HepG2 (cell line): ENCODE data around the gene UQCC2. TPM values are rescaled to one million over a fixed set of nuclear protein-coding genes. Genes with fewer than 3 reads are reported as not detected.

ENCODE experiments used
- BRF2 ChIP-seq: sonication (generic); formaldehyde crosslinking; IDR thresholded peaks from 2 replicates; pipeline ENCODE4 v1.8.1; 2022; ENCODE audit warnings: mild to moderate bottlenecking, missing genetic modification reagents
- ELF4 ChIP-seq: sonication (generic); formaldehyde crosslinking; IDR thresholded peaks from 2 replicates; pipeline ENCODE4 v1.5.0; 2020; ENCODE audit warnings: missing genetic modification reagents, mild to moderate bottlenecking, moderate library complexity, borderline replicate concordance
- EP300 ChIP-seq, 3 experiments: sonication (generic) in 1 of 3; formaldehyde crosslinking in 1 of 3; IDR thresholded peaks; 2 replicates each; pipeline versions ENCODE4 v1.5.1 to v1.6.1; 2011 to 2020; ENCODE audit warnings: low read depth in 2 of 3, low read length in 2 of 3, borderline replicate concordance in 1 of 3, improper control_type of control experiment in 1 of 3, mild to moderate bottlenecking in 1 of 3, missing genetic modification reagents in 1 of 3, moderate library complexity in 1 of 3
- GATAD2A ChIP-seq: IDR thresholded peaks from 2 replicates; pipeline ENCODE4 v1.6.1; 2016
- GFI1 ChIP-seq: sonication (generic); formaldehyde crosslinking; IDR thresholded peaks from 2 replicates; pipeline ENCODE4 v1.5.0; 2020; ENCODE audit warnings: missing genetic modification reagents, mild to moderate bottlenecking, borderline replicate concordance
- HHEX ChIP-seq: IDR thresholded peaks from 2 replicates; pipeline ENCODE4 v1.6.1; 2016; ENCODE audit warnings: control low read depth
- HIVEP1 ChIP-seq: sonication (generic); formaldehyde crosslinking; IDR thresholded peaks from 2 replicates; pipeline ENCODE4 v1.4.0; 2020; ENCODE audit warnings: mild to moderate bottlenecking, missing genetic modification reagents
- IRF1 ChIP-seq: sonication (generic); formaldehyde crosslinking; IDR thresholded peaks from 2 replicates; pipeline ENCODE4 v1.4.0; 2020; ENCODE audit warnings: low read depth, mild to moderate bottlenecking, missing genetic modification reagents
- IRF9 ChIP-seq: sonication (generic); formaldehyde crosslinking; IDR thresholded peaks from 2 replicates; pipeline ENCODE4 v1.8.0; 2022; ENCODE audit warnings: missing genetic modification reagents, mild to moderate bottlenecking, borderline replicate concordance
- KLF13 ChIP-seq: sonication (generic); formaldehyde crosslinking; IDR thresholded peaks from 2 replicates; pipeline ENCODE4 v1.4.0; 2020; ENCODE audit warnings: mild to moderate bottlenecking, missing genetic modification reagents
- MZF1 ChIP-seq: sonication (generic); formaldehyde crosslinking; IDR thresholded peaks from 2 replicates; pipeline ENCODE4 v1.8.1; 2023; ENCODE audit warnings: mild to moderate bottlenecking, missing genetic modification reagents, borderline replicate concordance
- NBN ChIP-seq: fragments of 450-650 bp; conservative IDR thresholded peaks from 2 replicates; pipeline ENCODE4 v1.6.1; 2017
- NCOA1 ChIP-seq: sonication (generic); formaldehyde crosslinking; IDR thresholded peaks from 2 replicates; pipeline ENCODE4 v1.9.0; 2021; ENCODE audit warnings: missing genetic modification reagents
- NFKB2 ChIP-seq: sonication (generic); formaldehyde crosslinking; IDR thresholded peaks from 2 replicates; pipeline ENCODE4 v1.4.0; 2020; ENCODE audit warnings: missing genetic modification reagents, borderline replicate concordance
- PHF21A ChIP-seq: sonication (generic); formaldehyde crosslinking; IDR thresholded peaks from 2 replicates; pipeline ENCODE4 v1.5.0; 2020; ENCODE audit warnings: mild to moderate bottlenecking, missing genetic modification reagents
- POGK ChIP-seq: sonication (generic); formaldehyde crosslinking; conservative IDR thresholded peaks from 2 replicates; pipeline ENCODE4 v1.8.0; 2022; ENCODE audit warnings: mild to moderate bottlenecking, moderate library complexity, missing genetic modification reagents
- RNF2 ChIP-seq: fragments of 450-650 bp; conservative IDR thresholded peaks from 2 replicates; pipeline ENCODE4 v1.6.1; 2016; ENCODE audit warnings: low read depth
- SAFB2 ChIP-seq: sonication (generic); formaldehyde crosslinking; IDR thresholded peaks from 2 replicates; pipeline ENCODE4 v1.5.1; 2020; ENCODE audit warnings: missing genetic modification reagents, low read depth, mild to moderate bottlenecking, borderline replicate concordance
- SP2 ChIP-seq: sonication (generic); formaldehyde crosslinking; IDR thresholded peaks from 2 replicates; pipeline ENCODE4 v1.5.1; 2020; ENCODE audit warnings: mild to moderate bottlenecking, missing genetic modification reagents
- WIZ ChIP-seq: sonication (generic); formaldehyde crosslinking; IDR thresholded peaks from 2 replicates; pipeline ENCODE4 v1.5.1; 2020; ENCODE audit warnings: mild to moderate bottlenecking, missing genetic modification reagents
- ZNF484 ChIP-seq: sonication (generic); formaldehyde crosslinking; IDR thresholded peaks from 2 replicates; pipeline ENCODE4 v1.5.1; 2020; ENCODE audit warnings: mild to moderate bottlenecking, low read depth, missing genetic modification reagents, borderline replicate concordance
- ZNF513 ChIP-seq: sonication (generic); formaldehyde crosslinking; conservative IDR thresholded peaks from 2 replicates; pipeline ENCODE4 v1.5.0; 2020; ENCODE audit warnings: missing genetic modification reagents
- ZNF766 ChIP-seq: sonication (generic); formaldehyde crosslinking; IDR thresholded peaks from 2 replicates; pipeline ENCODE4 v1.5.0; 2020; ENCODE audit warnings: missing genetic modification reagents, borderline replicate concordance
- polyA plus RNA-seq, 8 experiments: library from polyadenylated mRNA; depleted of rRNA in 3 of 8; stranded (reverse) in 7 of 8; unstranded in 1 of 8; fragments of >200 nt; fragmentation: Illumina TruSeq in 4 of 8; extraction: Trizol in 4 of 8; gene quantifications; 2 replicates each; pipeline versions ENCODE4 v1.2.1 to v1.2.3, GENCODE V29; 2011 to 2016; ENCODE audit warnings: low read depth in 4 of 8, missing spikeins in 1 of 8, mixed read lengths in 1 of 8; ENCODE audit not compliant: insufficient read depth in 1 of 8
- total RNA-seq, 5 experiments: library from RNA; depleted of rRNA; stranded (reverse); fragments of >200 nt; fragmentation: Illumina TruSeq; extraction: Trizol; gene quantifications; 2 replicates each; pipeline ENCODE4 v1.2.3, GENCODE V29; 2016; ENCODE audit warnings: low read depth in 1 of 5

Gene UQCC2
- total and polyA plus RNA-seq, 2 of the 13 experiments (the other 11 are each of a cell fraction or from before 2014, with no cell fraction given) = 82.4 to 238 TPM

GRCh38 chr6:33744001-33744848, 32.7 kb upstream of the UQCC2 start (continued):
- TF ChIP-seq POGK = no peak
- TF ChIP-seq PHF21A = peak; percentile 50
- no peak for TF ChIP-seq HHEX (CRISPR knock-in tag)
- no peak for TF ChIP-seq BRF2 (CRISPR knock-in tag)
- TF ChIP-seq WIZ = no peak
- TF ChIP-seq ZNF766 (CRISPR knock-in tag) = no peak
- peak; percentile 68 for TF ChIP-seq GATAD2A
- 0 out of 4 replicates have a peak, but pooled peaks of 1 of the 2 experiments have one; percentile 9 for TF ChIP-seq EP300 (IDR thresholded peaks at IDR 0.05; ENCODE audit: low read depth in 2 of 2, low read length in 2 of 2)
- TF ChIP-seq EP300 (CRISPR knock-in tag; IDR thresholded peaks at IDR 0.05; ENCODE audit: borderline replicate concordance) = 0 out of 2 replicates have a peak, but pooled peaks have one; percentile 13
- TF ChIP-seq RNF2 = no peak
- no peak for TF ChIP-seq MZF1 (CRISPR knock-in tag)
- TF ChIP-seq ZNF484 (CRISPR knock-in tag) = no peak
- TF ChIP-seq ELF4 (CRISPR knock-in tag) = no peak
- no peak for TF ChIP-seq ZNF513 (CRISPR knock-in tag)
- TF ChIP-seq NFKB2 (CRISPR knock-in tag) = no peak
- no peak for TF ChIP-seq IRF1
- no peak for TF ChIP-seq SAFB2 (CRISPR knock-in tag)
- no peak for TF ChIP-seq NCOA1 (CRISPR knock-in tag)
- no peak for TF ChIP-seq KLF13 (CRISPR knock-in tag)
- TF ChIP-seq IRF9 (CRISPR knock-in tag) = no peak
- no peak for TF ChIP-seq NBN
- TF ChIP-seq GFI1 = no peak
- TF ChIP-seq SP2 = 0 out of 2 replicates have a peak, but pooled peaks have one; percentile 26
- no peak for TF ChIP-seq HIVEP1
